Testis (tissue), 3 donors: Measurements from ENCODE around the gene MZB1. TPM values are rescaled to one million over a fixed set of nuclear protein-coding genes. Genes with fewer than 3 reads are reported as not detected.

Source experiments
- DNase-seq: peaks from one replicate; pipeline ENCODE4 v3.0.0-alpha.2; 2019
- H3K27ac ChIP-seq, 2 donors: fragments of 200-600 bp; sonication (generic); one replicate each; pipeline ENCODE4 v1.5.1; 2019
- H3K27me3 ChIP-seq: fragments of 200-600 bp; sonication (generic); one replicate; pipeline ENCODE4 v1.5.1; 2019
- H3K36me3 ChIP-seq: fragments of 200-600 bp; sonication (generic); one replicate; pipeline ENCODE4 v1.5.1; 2017; ENCODE audit warnings: low read depth; ENCODE audit errors: missing control alignments
- H3K4me1 ChIP-seq: fragments of 200-600 bp; sonication (generic); one replicate; pipeline ENCODE4 v1.5.1; 2019
- H3K4me3 ChIP-seq, 2 donors: fragments of 200-600 bp; sonication (generic); one replicate each; pipeline ENCODE4 v1.5.1; 2017 to 2019
- H3K9me3 ChIP-seq: fragments of 200-600 bp; sonication (generic); one replicate; pipeline ENCODE4 v1.5.1; 2017
- CTCF ChIP-seq, 3 experiments: fragments of 450-650 bp in 2 of 3; fragments of 200-600 bp in 1 of 3; sonication (generic) in 1 of 3; IDR thresholded peaks; one replicate each; pipeline ENCODE4 v1.5.1; 2016 to 2019; ENCODE audit warnings: antibody characterized with exemption in 3 of 3, mild to moderate bottlenecking in 2 of 3, moderate library complexity in 1 of 3
- POLR2A ChIP-seq: fragments of 450-650 bp; IDR thresholded peaks from one replicate; pipeline ENCODE4 v1.6.1; 2017; ENCODE audit warnings: antibody characterized with exemption, mild to moderate bottlenecking, moderate library complexity
- WGBS, 2 donors: methylation state at CpG; one replicate each; pipeline ENCODE4 v1.1.5; 2018; 5-methylcytosine and 5-hydroxymethylcytosine counted together
- intact Hi-C: fragments of 100-400 bp; cut with DNase I; formaldehyde crosslinking; loops from one replicate; pipeline ENCODE4 v1.15.1; 2023; ENCODE audit warnings: low total_unique reads
- polyA plus RNA-seq: library from polyadenylated mRNA; stranded (reverse); fragments of 350-450 nt; fragmentation: Illumina TruSeq; extraction: RNeasy Lipid Tissue Mini Kit (QIAGEN cat#74804); gene quantifications from one replicate; pipeline ENCODE4 v1.2.3, GENCODE V29; 2014; ENCODE audit warnings: low read depth, low replicate concordance; ENCODE audit not compliant: insufficient read depth
- total RNA-seq, 2 donors: library from RNA; depleted of rRNA; stranded (reverse); fragments of >200 nt; gene quantifications; one replicate each; pipeline ENCODE4 v1.2.3, GENCODE V29; 2016

The MZB1 gene
- total and polyA plus RNA-seq, 3 donors from 2014 or later: 0.31 to 6.0 (median 0.94) TPM

DNA sequence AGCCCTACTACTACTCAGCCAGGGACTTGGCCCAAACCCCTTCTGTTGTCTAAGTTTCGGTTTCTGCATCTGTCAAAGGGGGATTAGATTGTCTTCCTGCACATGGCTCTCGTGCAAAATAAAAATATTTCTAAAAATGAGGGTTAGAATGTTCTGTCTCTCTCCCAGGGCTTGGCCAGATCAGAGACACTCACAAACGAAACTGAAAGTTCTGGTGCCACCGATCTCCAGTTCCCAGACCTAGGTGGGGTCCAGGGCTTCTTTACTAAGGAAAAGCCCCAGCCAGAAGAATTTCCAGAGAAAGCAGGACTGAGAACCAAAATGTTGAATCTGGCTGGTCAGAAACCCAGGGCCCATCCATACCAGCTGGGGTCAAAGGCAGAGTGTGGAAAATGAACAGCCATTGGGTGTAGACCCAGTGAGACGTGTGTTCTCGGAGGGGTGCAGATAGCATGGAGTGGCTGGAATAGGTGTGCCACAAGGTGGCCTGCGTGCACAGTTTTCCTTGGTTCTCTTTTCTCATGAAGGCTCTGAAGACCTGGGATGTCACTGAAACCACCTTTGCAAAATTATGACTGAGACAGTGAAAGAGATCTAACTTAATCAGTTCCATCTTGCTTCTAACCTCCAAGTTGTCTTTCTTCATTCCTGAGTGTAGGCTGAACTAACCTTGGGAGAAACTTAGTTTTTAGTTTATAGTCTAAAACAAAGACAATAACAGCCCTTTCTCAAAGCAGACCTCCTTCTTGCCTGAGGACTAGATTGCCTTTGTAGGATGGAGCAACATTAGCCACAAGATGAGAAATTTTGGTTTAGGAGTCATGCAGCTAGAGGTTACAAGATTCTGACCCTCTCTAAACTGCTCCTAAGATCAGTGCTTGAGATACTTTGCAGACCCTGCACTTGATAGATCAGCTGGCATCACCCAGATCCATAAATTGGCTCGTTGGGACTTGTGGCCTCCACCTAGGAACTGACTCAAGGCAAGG is 4.4 kb downstream of the MZB1 start:
- Histone ChIP-seq H3K4me1 (no peaks in the 10 kb centered on the region), H3K27me3 (no peaks in the 10 kb centered on the region), H3K9me3 (no peaks in the 10 kb centered on the region), H3K27ac (peak overlapping the region in 1 of 2 donors; percentile 80), H3K36me3 (no peaks in the 10 kb centered on the region), H3K4me3 (peak overlapping the region in 1 of 2 donors; percentile 24)
- TF ChIP-seq POLR2A (no peak), CTCF (IDR thresholded peaks at IDR 0.05) (peak in 1 of 3 experiments; percentile 3)
- DNase-seq: no peak
- intact Hi-C loops: no loop called here
- 42 to 47% methylated on average over 7 to 8 of the region's 8 CpGs for WGBS, 2 donors

DNA sequence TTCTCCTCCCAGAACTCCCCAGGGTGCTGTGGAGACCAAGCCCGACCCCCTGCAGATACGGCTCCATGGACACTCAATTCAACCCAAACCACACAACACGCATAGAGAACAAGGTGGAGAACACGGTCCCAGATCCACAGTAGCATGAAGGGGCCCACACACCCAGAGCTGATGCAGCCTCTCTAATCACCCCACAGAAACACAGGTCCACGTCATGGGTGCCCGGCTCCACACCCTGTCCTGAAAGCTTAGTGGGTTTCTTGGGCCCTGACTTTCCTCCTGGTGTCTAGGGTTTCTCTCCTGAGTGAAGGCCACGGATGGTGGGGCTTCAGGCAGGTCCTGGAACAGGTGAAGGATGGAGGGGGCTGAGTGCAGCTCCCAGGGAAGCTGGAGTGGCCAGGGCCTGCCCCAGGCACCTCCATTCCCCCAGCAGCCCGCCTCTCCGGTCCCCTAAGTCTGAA is 5.1 kb downstream of the MZB1 start:
- WGBS, 2 donors: 60 to 68% methylated on average over 9 of the region's 9 CpGs
- Histone ChIP-seq H3K4me3 (peak overlapping the region in 1 of 2 donors; percentile 24), H3K9me3 (no peaks in the 10 kb centered on the region), H3K36me3 (no peaks in the 10 kb centered on the region), H3K27me3 (no peaks in the 10 kb centered on the region), H3K27ac (peak overlapping the region in 1 of 2 donors; percentile 80), H3K4me1 (no peaks in the 10 kb centered on the region)
- intact Hi-C loops: no loop called here
- no peak for TF ChIP-seq CTCF (IDR thresholded peaks at IDR 0.05)
- no peak for TF ChIP-seq POLR2A
- no peak for DNase-seq

DNA sequence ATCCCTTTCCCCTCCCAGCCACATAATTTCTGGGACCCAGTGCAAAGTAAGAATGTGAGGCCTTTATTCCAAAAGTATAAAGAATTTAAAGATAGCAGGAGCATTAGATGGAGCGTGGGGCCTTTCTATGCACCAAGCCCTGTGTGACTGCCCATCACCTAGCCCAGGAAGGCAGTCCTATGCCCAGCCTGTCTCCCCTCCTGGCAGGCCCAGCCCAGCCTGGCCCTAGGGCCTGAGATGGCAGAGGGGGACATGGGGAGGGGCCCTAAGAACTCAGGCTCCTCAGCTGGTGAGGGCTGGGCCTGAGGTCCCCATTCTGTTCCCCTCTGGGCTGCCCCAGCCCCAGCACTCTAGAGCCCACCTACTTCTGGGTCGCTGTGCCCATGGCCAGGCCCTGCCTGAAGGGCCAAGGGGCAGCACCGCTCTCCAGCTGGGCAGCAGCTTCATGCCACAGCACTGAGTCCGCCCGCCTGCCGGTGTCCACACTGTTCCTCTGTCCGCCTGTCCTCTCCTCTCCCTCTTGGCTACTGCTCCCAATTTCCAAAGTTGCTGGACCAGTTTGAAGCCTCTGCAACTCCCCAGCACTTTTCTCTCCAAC is 5.6 kb downstream of the MZB1 start:
- H3K9me3 ChIP-seq: no peaks in the 10 kb centered on the region
- no peak for DNase-seq
- peak overlapping the region in 1 of 2 donors; percentile 80 for H3K27ac ChIP-seq
- WGBS, 2 donors: 55 to 79% methylated on average over 6 to 7 of the region's 7 CpGs
- H3K27me3 ChIP-seq: no peaks in the 10 kb centered on the region
- H3K4me3 ChIP-seq: no peak overlapping the region
- TF ChIP-seq POLR2A: no peak
- no peak for TF ChIP-seq CTCF (IDR thresholded peaks at IDR 0.05)
- H3K36me3 ChIP-seq: no peaks in the 10 kb centered on the region
- H3K4me1 ChIP-seq: no peaks in the 10 kb centered on the region
- intact Hi-C loops: no loop called here

DNA sequence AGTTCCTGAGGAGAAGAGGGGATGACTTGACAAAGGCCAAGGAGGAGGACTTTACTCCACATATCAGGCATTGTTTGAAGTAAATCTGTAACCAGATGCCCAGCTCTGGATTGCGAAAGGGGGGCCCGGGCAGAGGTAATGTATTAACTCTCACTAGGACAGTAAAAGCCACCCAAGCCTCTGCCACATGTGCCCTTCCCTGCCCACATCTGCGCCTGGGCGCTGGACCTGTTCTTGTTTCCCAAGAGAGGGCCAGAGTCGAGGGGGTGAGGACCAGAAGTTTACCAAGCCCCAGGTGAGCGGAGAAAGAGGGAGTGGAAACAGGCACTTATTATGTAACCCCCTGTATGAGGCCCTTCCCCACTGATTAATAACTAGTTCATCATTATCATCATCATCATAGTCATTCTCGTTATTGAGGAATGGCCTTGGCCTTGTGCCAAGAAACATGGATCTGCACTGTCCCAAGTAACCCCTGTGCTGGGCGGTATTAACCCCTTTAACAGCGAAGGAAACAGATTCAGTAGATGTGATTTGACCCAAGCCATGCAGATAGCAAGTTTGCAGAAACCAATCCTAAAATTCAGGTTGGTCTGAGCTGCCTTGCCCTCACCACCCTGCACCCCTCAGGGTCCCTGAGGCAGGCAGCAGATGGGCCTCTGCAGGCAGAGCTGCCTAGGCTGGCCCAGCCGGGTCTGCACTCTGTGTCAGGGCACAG is 6.3 kb downstream of the MZB1 start, which contains the start of gene SLC23A1:
Gene SLC23A1 (minus strand): TSS at position 23 of the 718 bp plus-strand sequence. CDS start 44 bp downstream, outside the sequence.
- H3K9me3 ChIP-seq: no peaks in the 10 kb centered on the region
- peak within 1 kb of the TSS in 1 of 2 donors; percentile 80 for H3K27ac ChIP-seq
- intact Hi-C loops: no loop called here
- H3K27me3 ChIP-seq: no peaks in the 10 kb centered on the region
- DNase-seq: no peak
- no peaks in the 10 kb centered on the region for H3K36me3 ChIP-seq
- no peak within 1 kb of the TSS for H3K4me3 ChIP-seq
- no peaks in the 10 kb centered on the region for H3K4me1 ChIP-seq
- WGBS, 2 donors: 75 to 80% methylated on average over 9 to 10 of the region's 10 CpGs
- no peak for TF ChIP-seq CTCF (IDR thresholded peaks at IDR 0.05)
- no peak for TF ChIP-seq POLR2A
